ENCODE measurements around the gene IL33. TPM values are rescaled to one million over a fixed set of nuclear protein-coding genes. Genes with fewer than 3 reads are reported as not detected.

Gene IL33
- total RNA-seq, 1 experiment from 2014 or later, result not detected

- Histone ChIP-seq H3K4me2 (ENCODE audit: low read depth, low read length, poor library complexity, severe bottlenecking) (no peak overlapping the region), H3K27me3 (ENCODE audit: low read length) (no peaks in the 10 kb centered on the region), H3K9me3 (ENCODE audit: low read length) (no peaks in the 10 kb centered on the region), H3K9me2 (replicated peaks; ENCODE audit: insufficient read depth, low read length) (no peaks in the 10 kb centered on the region), H3K4me3 (ENCODE audit: low read length) (no peak overlapping the region), H4K20me1 (ENCODE audit: insufficient read depth, low read depth, low read length) (no peaks in the 10 kb centered on the region), H3K27ac (ENCODE audit: low read length) (no peak overlapping the region), H3K79me2 (ENCODE audit: low read length) (no peaks in the 10 kb centered on the region), H3K9ac (ENCODE audit: low read length) (no peak overlapping the region), H3K36me3 (ENCODE audit: insufficient read depth, low read length) (no peaks in the 10 kb centered on the region), H2AFZ (ENCODE audit: low read length) (no peak overlapping the region), H3K4me1 (ENCODE audit: low read length) (no peaks in the 10 kb centered on the region)
- DNase-seq, result no peak
Observed at GRCh38 chr9:6237267-6237666, 21.7 kb downstream of the IL33 start.

GRCh38 chr9:6239048-6239461 is 23.4 kb downstream of the IL33 start:
- no peaks in the 10 kb centered on the region for H3K27me3 ChIP-seq (ENCODE audit: low read length)
- H3K9me2 ChIP-seq (replicated peaks; ENCODE audit: insufficient read depth, low read length), result no peaks in the 10 kb centered on the region
- no peak overlapping the region for H3K9ac ChIP-seq (ENCODE audit: low read length)
- no peaks in the 10 kb centered on the region for H3K79me2 ChIP-seq (ENCODE audit: low read length)
- no peak overlapping the region for H2AFZ ChIP-seq (ENCODE audit: low read length)
- no peaks in the 10 kb centered on the region for H3K9me3 ChIP-seq (ENCODE audit: low read length)
- H4K20me1 ChIP-seq (ENCODE audit: insufficient read depth, low read depth, low read length), result no peaks in the 10 kb centered on the region
- no peaks in the 10 kb centered on the region for H3K36me3 ChIP-seq (ENCODE audit: insufficient read depth, low read length)
- no peak overlapping the region for H3K27ac ChIP-seq (ENCODE audit: low read length)
- no peak overlapping the region for H3K4me3 ChIP-seq (ENCODE audit: low read length)
- H3K4me1 ChIP-seq (ENCODE audit: low read length), result no peaks in the 10 kb centered on the region
- DNase-seq, result no peak
- no peak overlapping the region for H3K4me2 ChIP-seq (ENCODE audit: low read depth, low read length, poor library complexity, severe bottlenecking)

- no peaks in the 10 kb centered on the region for H3K36me3 ChIP-seq (ENCODE audit: insufficient read depth, low read length)
- H3K4me1 ChIP-seq (ENCODE audit: low read length), result no peaks in the 10 kb centered on the region
- no peak overlapping the region for H3K4me2 ChIP-seq (ENCODE audit: low read depth, low read length, poor library complexity, severe bottlenecking)
- no peaks in the 10 kb centered on the region for H4K20me1 ChIP-seq (ENCODE audit: insufficient read depth, low read depth, low read length)
- H3K9ac ChIP-seq (ENCODE audit: low read length), result no peak overlapping the region
- no peak overlapping the region for H2AFZ ChIP-seq (ENCODE audit: low read length)
- no peaks in the 10 kb centered on the region for H3K9me3 ChIP-seq (ENCODE audit: low read length)
- no peak overlapping the region for H3K4me3 ChIP-seq (ENCODE audit: low read length)
- DNase-seq, result no peak
- no peaks in the 10 kb centered on the region for H3K79me2 ChIP-seq (ENCODE audit: low read length)
- no peak overlapping the region for H3K27ac ChIP-seq (ENCODE audit: low read length)
- H3K9me2 ChIP-seq (replicated peaks; ENCODE audit: insufficient read depth, low read length), result no peaks in the 10 kb centered on the region
- H3K27me3 ChIP-seq (ENCODE audit: low read length), result no peaks in the 10 kb centered on the region
Observed at GRCh38 chr9:6239694-6240093, 24.1 kb downstream of the IL33 start.

- Histone ChIP-seq H3K27me3 (ENCODE audit: low read length) (no peaks in the 10 kb centered on the region), H3K4me3 (ENCODE audit: low read length) (no peak overlapping the region), H3K27ac (ENCODE audit: low read length) (no peak overlapping the region), H3K79me2 (ENCODE audit: low read length) (no peaks in the 10 kb centered on the region), H3K36me3 (ENCODE audit: insufficient read depth, low read length) (no peaks in the 10 kb centered on the region), H3K4me2 (ENCODE audit: low read depth, low read length, poor library complexity, severe bottlenecking) (no peak overlapping the region), H3K9me3 (ENCODE audit: low read length) (no peaks in the 10 kb centered on the region), H3K4me1 (ENCODE audit: low read length) (no peaks in the 10 kb centered on the region), H4K20me1 (ENCODE audit: insufficient read depth, low read depth, low read length) (no peaks in the 10 kb centered on the region), H2AFZ (ENCODE audit: low read length) (no peak overlapping the region), H3K9me2 (replicated peaks; ENCODE audit: insufficient read depth, low read length) (no peaks in the 10 kb centered on the region), H3K9ac (ENCODE audit: low read length) (no peak overlapping the region)
- no peak for DNase-seq
Observed at GRCh38 chr9:6243746-6244145, 28.1 kb downstream of the IL33 start.

- H3K9ac ChIP-seq (ENCODE audit: low read length), result no peak overlapping the region
- no peaks in the 10 kb centered on the region for H3K36me3 ChIP-seq (ENCODE audit: insufficient read depth, low read length)
- H3K4me1 ChIP-seq (ENCODE audit: low read length), result no peaks in the 10 kb centered on the region
- H3K4me2 ChIP-seq (ENCODE audit: low read depth, low read length, poor library complexity, severe bottlenecking), result no peak overlapping the region
- H3K9me3 ChIP-seq (ENCODE audit: low read length), result no peaks in the 10 kb centered on the region
- H3K4me3 ChIP-seq (ENCODE audit: low read length), result no peak overlapping the region
- no peaks in the 10 kb centered on the region for H3K27me3 ChIP-seq (ENCODE audit: low read length)
- H4K20me1 ChIP-seq (ENCODE audit: insufficient read depth, low read depth, low read length), result no peaks in the 10 kb centered on the region
- no peak overlapping the region for H2AFZ ChIP-seq (ENCODE audit: low read length)
- no peaks in the 10 kb centered on the region for H3K79me2 ChIP-seq (ENCODE audit: low read length)
- no peak for DNase-seq
- no peaks in the 10 kb centered on the region for H3K9me2 ChIP-seq (replicated peaks; ENCODE audit: insufficient read depth, low read length)
- H3K27ac ChIP-seq (ENCODE audit: low read length), result no peak overlapping the region
Observed at GRCh38 chr9:6247266-6247665, 31.7 kb downstream of the IL33 start.

GRCh38 chr9:6268826-6269397 is 53.3 kb downstream of the IL33 start:
- no peaks in the 10 kb centered on the region for H3K4me1 ChIP-seq (ENCODE audit: low read length)
- H3K79me2 ChIP-seq (ENCODE audit: low read length), result no peaks in the 10 kb centered on the region
- H3K27ac ChIP-seq (ENCODE audit: low read length), result no peak overlapping the region
- no peaks in the 10 kb centered on the region for H3K9me2 ChIP-seq (replicated peaks; ENCODE audit: insufficient read depth, low read length)
- no peak overlapping the region for H2AFZ ChIP-seq (ENCODE audit: low read length)
- no peaks in the 10 kb centered on the region for H3K9me3 ChIP-seq (ENCODE audit: low read length)
- DNase-seq, result no peak
- H3K27me3 ChIP-seq (ENCODE audit: low read length), result no peaks in the 10 kb centered on the region
- H3K9ac ChIP-seq (ENCODE audit: low read length), result no peak overlapping the region
- H3K4me3 ChIP-seq (ENCODE audit: low read length), result no peak overlapping the region
- H4K20me1 ChIP-seq (ENCODE audit: insufficient read depth, low read depth, low read length), result no peaks in the 10 kb centered on the region
- no peak overlapping the region for H3K4me2 ChIP-seq (ENCODE audit: low read depth, low read length, poor library complexity, severe bottlenecking)
- H3K36me3 ChIP-seq (ENCODE audit: insufficient read depth, low read length), result no peaks in the 10 kb centered on the region

- H4K20me1 ChIP-seq (ENCODE audit: insufficient read depth, low read depth, low read length), result no peaks in the 10 kb centered on the region
- H3K4me3 ChIP-seq (ENCODE audit: low read length), result no peak overlapping the region
- no peak overlapping the region for H3K9ac ChIP-seq (ENCODE audit: low read length)
- H3K4me2 ChIP-seq (ENCODE audit: low read depth, low read length, poor library complexity, severe bottlenecking), result no peak overlapping the region
- DNase-seq, result no peak
- H3K79me2 ChIP-seq (ENCODE audit: low read length), result no peaks in the 10 kb centered on the region
- H3K27ac ChIP-seq (ENCODE audit: low read length), result no peak overlapping the region
- no peak overlapping the region for H2AFZ ChIP-seq (ENCODE audit: low read length)
- no peaks in the 10 kb centered on the region for H3K9me2 ChIP-seq (replicated peaks; ENCODE audit: insufficient read depth, low read length)
- no peaks in the 10 kb centered on the region for H3K4me1 ChIP-seq (ENCODE audit: low read length)
- no peaks in the 10 kb centered on the region for H3K36me3 ChIP-seq (ENCODE audit: insufficient read depth, low read length)
- no peaks in the 10 kb centered on the region for H3K9me3 ChIP-seq (ENCODE audit: low read length)
- H3K27me3 ChIP-seq (ENCODE audit: low read length), result no peaks in the 10 kb centered on the region
Observed at GRCh38 chr9:6270896-6271295, 55.3 kb downstream of the IL33 start.

GRCh38 chr9:6271508-6272228 is 56.1 kb downstream of the IL33 start:
- Histone ChIP-seq H2AFZ (ENCODE audit: low read length) (no peak overlapping the region), H3K79me2 (ENCODE audit: low read length) (no peaks in the 10 kb centered on the region), H4K20me1 (ENCODE audit: insufficient read depth, low read depth, low read length) (no peaks in the 10 kb centered on the region), H3K4me3 (ENCODE audit: low read length) (no peak overlapping the region), H3K4me2 (ENCODE audit: low read depth, low read length, poor library complexity, severe bottlenecking) (no peak overlapping the region), H3K27ac (ENCODE audit: low read length) (no peak overlapping the region), H3K9me2 (replicated peaks; ENCODE audit: insufficient read depth, low read length) (no peaks in the 10 kb centered on the region), H3K36me3 (ENCODE audit: insufficient read depth, low read length) (no peaks in the 10 kb centered on the region), H3K27me3 (ENCODE audit: low read length) (no peaks in the 10 kb centered on the region), H3K4me1 (ENCODE audit: low read length) (no peaks in the 10 kb centered on the region), H3K9ac (ENCODE audit: low read length) (no peak overlapping the region), H3K9me3 (ENCODE audit: low read length) (no peaks in the 10 kb centered on the region)
- no peak for DNase-seq

Data from Karpas-422 (cell line).